ENCODE results near the gene HES1.
"Not testable (repeated sequence)": the region's sequence is repeated elsewhere in the genome, so short reads cannot be mapped to it uniquely, and the experiment has no call there.

HES1 gene

GRCh38 chr3:194128919-194129295, 7.0 kb upstream of the HES1 start:
- DNase-seq = not testable (repeated sequence)

GRCh38 chr3:194129581-194130133, 6.3 kb upstream of the HES1 start:
- no peak for DNase-seq

- DNase-seq = no peak
These were observed 5.8 kb upstream of the HES1 start for GRCh38 chr3:194130188-194130587.

- peak; percentile 84 for DNase-seq
These were observed 5.0 kb upstream of the HES1 start for GRCh38 chr3:194130807-194131589.

GRCh38 chr3:194132465-194133286, 3.3 kb upstream of the HES1 start:
- no peak for DNase-seq

- DNase-seq = peak; percentile 29
These were observed 2.2 kb upstream of the HES1 start for GRCh38 chr3:194133661-194134230.

GRCh38 chr3:194134231-194134756, 1.7 kb upstream of the HES1 start:
- peak; percentile 61 for DNase-seq

GRCh38 chr3:194134757-194135515, 1.0 kb upstream of the HES1 start:
- DNase-seq = peak; percentile 98

GRCh38 chr3:194135516-194135805, 487 bp upstream of the HES1 start:
- DNase-seq = no peak

- DNase-seq = no peak
These were observed 615 bp downstream of the HES1 start for GRCh38 chr3:194136519-194137007.

GRCh38 chr3:194137008-194137505, 1.1 kb downstream of the HES1 start:
- peak; percentile 33 for DNase-seq

- peak; percentile 40 for DNase-seq
These were observed 1.8 kb downstream of the HES1 start for GRCh38 chr3:194137506-194138474.

GRCh38 chr3:194138732-194139070, 2.8 kb downstream of the HES1 start:
- DNase-seq = no peak

GRCh38 chr3:194139071-194139813, 3.3 kb downstream of the HES1 start:
- no peak for DNase-seq

GRCh38 chr3:194139814-194140391, 4.0 kb downstream of the HES1 start:
- DNase-seq = no peak

GRCh38 chr3:194140520-194141414, 4.8 kb downstream of the HES1 start:
- peak; percentile 59 for DNase-seq

- peak; percentile 86 for DNase-seq
These were observed 5.6 kb downstream of the HES1 start for GRCh38 chr3:194141415-194142155.
